Measurements from ENCODE around the gene CD81. TPM values are rescaled to one million over a fixed set of nuclear protein-coding genes. Genes with fewer than 3 reads are reported as not detected.

Gene CD81
- total RNA-seq, 2 experiments from 2014 or later = 181 to 183 TPM

DNA sequence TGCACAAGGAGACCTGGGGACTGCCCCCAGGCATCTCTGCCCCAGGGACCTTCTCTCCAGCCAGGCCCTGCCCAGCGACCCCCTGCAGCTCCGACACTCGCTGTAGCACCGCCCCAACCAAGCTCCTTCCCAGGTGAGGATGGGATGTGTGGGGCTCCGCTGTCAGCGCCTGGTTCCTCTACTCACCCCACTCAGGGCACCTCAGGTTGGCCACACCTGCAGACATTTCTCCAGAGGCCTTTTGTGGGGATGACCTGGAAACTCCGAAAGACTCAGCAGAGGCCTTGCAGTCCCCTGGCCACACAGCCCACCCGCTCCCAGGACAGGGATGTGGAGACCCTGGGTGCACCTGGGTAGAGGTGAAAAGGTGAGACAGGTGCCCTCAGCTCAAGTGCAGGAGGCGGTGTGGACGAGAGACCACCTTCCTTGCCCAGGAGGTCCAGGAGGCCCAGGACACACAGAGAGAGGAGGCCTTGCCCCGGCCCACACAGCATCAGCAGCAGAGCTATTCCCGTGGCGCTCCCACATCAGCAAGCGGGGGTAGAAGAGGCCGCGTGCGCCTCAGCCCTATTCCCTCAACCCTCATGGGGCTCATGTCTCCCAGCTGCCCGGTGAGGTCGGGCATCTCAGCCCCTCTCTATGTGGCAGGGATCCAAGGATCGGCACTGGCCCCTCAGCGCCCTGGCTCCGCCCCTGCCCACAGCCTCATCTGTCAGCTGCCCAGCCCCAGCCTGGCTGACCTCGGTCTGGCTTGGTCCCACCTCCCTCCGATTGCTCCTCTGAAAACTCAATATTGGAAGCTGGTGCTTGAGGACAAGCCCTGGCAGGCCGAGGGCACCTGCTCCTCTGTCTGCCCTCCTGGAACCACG is 46.3 kb downstream of the CD81 start:
- H3K4me1 ChIP-seq (ENCODE audit: insufficient read depth, low read length) = peaks cover 17% of the 10 kb centered on the region
- Mint-ChIP-seq H3K9me3 (no peaks in the 10 kb centered on the region), H3K27me3 (no peaks in the 10 kb centered on the region), H3K4me3 (no peak overlapping the region), H3K27ac (no peak overlapping the region), H3K36me3 (ENCODE audit: low read depth) (no peaks in the 10 kb centered on the region), H3K4me1 (ENCODE audit: low read depth) (no peaks in the 10 kb centered on the region)
- H3K27me3 ChIP-seq (ENCODE audit: control insufficient read depth in 1 of 2, insufficient read depth in 2 of 2, low read length in 2 of 2) = no peaks in the 10 kb centered on the region
- ChIA-PET CTCF (no interaction called here), POLR2A (no interaction called here)
- peaks cover 0 to 4% of the 10 kb centered on the region in 2 experiments for H3K9me3 ChIP-seq (ENCODE audit: control insufficient read depth in 1 of 2, insufficient read depth in 1 of 2, low read length in 2 of 2)
- TF ChIP-seq, protein P1, sequence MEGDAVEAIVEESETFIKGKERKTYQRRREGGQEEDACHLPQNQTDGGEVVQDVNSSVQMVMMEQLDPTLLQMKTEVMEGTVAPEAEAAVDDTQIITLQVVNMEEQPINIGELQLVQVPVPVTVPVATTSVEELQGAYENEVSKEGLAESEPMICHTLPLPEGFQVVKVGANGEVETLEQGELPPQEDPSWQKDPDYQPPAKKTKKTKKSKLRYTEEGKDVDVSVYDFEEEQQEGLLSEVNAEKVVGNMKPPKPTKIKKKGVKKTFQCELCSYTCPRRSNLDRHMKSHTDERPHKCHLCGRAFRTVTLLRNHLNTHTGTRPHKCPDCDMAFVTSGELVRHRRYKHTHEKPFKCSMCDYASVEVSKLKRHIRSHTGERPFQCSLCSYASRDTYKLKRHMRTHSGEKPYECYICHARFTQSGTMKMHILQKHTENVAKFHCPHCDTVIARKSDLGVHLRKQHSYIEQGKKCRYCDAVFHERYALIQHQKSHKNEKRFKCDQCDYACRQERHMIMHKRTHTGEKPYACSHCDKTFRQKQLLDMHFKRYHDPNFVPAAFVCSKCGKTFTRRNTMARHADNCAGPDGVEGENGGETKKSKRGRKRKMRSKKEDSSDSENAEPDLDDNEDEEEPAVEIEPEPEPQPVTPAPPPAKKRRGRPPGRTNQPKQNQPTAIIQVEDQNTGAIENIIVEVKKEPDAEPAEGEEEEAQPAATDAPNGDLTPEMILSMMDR (IDR thresholded peaks at IDR 0.05) = no peak
- ATAC-seq (ENCODE audit: poor library complexity) (no peak), DNase-seq (peak in 1 of 14 experiments; percentile 33)
- H3K36me3 ChIP-seq (ENCODE audit: insufficient read depth, low read length) = no peaks in the 10 kb centered on the region
- intact Hi-C loops (cut with DNase I, micrococcal nuclease) = no loop called here
- H3K27ac ChIP-seq (ENCODE audit: low read depth in 1 of 2, low read length in 2 of 2) = no peak overlapping the region
- no peak overlapping the region for H3K4me3 ChIP-seq (ENCODE audit: low read length)

DNA sequence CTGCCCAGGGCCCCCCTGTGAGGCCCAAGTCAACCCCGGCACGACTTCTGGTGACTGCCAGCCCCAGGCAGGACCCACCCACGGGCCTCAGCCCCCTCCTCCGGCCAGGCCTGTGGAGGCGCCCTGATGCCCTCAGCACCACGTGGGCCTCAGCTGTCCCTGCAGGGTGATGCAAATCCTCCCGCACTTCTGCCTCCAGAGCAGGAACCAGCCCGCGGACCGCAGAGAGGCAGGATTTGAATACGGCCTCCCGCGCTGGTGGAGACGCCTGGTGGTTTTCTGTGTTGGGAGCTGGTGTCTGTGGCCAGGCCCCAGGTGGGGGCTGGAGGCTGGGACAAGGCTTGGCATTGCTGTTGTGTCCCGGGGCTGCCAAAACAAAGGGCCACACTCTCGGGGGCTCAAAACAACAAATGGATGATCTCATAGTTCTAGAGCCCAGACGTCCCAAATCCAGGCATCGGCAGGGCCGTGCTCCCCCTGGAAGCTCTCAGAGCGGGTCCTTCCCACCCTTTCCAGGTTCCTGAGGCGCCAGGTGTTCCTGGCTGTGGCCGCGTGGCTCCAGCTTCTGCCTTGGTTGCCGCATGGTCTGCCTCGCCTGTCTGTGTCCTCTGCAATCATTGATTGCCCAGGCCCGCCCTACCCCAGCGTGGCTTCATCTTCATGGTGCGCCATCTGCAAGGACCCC is 47.8 kb downstream of the CD81 start:
- Histone ChIP-seq H3K27me3 (ENCODE audit: control insufficient read depth in 1 of 2, insufficient read depth in 2 of 2, low read length in 2 of 2) (no peaks in the 10 kb centered on the region), H3K4me1 (ENCODE audit: insufficient read depth, low read length) (peaks cover 14% of the 10 kb centered on the region), H3K9me3 (ENCODE audit: control insufficient read depth in 1 of 2, insufficient read depth in 1 of 2, low read length in 2 of 2) (peaks cover 0 to 4% of the 10 kb centered on the region in 2 experiments), H3K4me3 (ENCODE audit: low read length) (no peak overlapping the region), H3K27ac (ENCODE audit: low read depth in 1 of 2, low read length in 2 of 2) (no peak overlapping the region), H3K36me3 (ENCODE audit: insufficient read depth, low read length) (no peaks in the 10 kb centered on the region)
- intact Hi-C loops (cut with DNase I, micrococcal nuclease) = no loop called here
- TF ChIP-seq, protein P1 (IDR thresholded peaks at IDR 0.05) = no peak
- DNase-seq (no peak), ATAC-seq (ENCODE audit: poor library complexity) (no peak)
- Mint-ChIP-seq H3K27ac (no peak overlapping the region), H3K27me3 (no peaks in the 10 kb centered on the region), H3K9me3 (no peaks in the 10 kb centered on the region), H3K4me1 (ENCODE audit: low read depth) (no peaks in the 10 kb centered on the region), H3K4me3 (no peak overlapping the region), H3K36me3 (ENCODE audit: low read depth) (no peaks in the 10 kb centered on the region)
- CTCF ChIA-PET = interaction anchor here (4.3 kb wide), 1 partner anchor 107 kb away, joined by 46 read pairs; no protein-coding TSS in a partner anchor
- POLR2A ChIA-PET = interaction anchor here (1.0 kb wide), 1 partner anchor 460 kb away, joined by 3 read pairs; no protein-coding TSS in a partner anchor

DNA sequence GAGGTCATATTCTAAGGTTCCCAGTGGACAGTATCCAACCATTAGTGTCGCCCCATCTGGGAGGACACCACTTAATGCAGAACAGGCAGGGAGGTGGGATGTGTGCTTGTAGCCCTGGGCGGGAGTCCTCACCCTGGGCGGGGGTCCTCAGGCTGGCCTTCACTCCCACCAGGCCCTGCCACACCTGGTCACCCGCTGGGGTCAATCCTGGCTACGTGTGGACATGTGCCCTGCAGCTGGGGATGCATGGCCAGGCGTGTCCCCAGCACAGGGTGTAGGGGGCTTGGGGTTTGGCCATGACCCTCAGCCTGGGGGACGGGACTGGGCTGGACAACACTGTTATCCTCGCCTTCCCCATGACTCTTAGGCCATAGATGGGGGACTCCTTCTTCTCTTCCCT is 48.4 kb downstream of the CD81 start:
- Mint-ChIP-seq H3K4me3 (no peak overlapping the region), H3K27me3 (no peaks in the 10 kb centered on the region), H3K36me3 (ENCODE audit: low read depth) (no peaks in the 10 kb centered on the region), H3K4me1 (ENCODE audit: low read depth) (no peaks in the 10 kb centered on the region), H3K27ac (no peak overlapping the region), H3K9me3 (no peaks in the 10 kb centered on the region)
- DNase-seq = no peak
- peaks cover 0 to 4% of the 10 kb centered on the region in 2 experiments for H3K9me3 ChIP-seq (ENCODE audit: control insufficient read depth in 1 of 2, insufficient read depth in 1 of 2, low read length in 2 of 2)
- no peaks in the 10 kb centered on the region for H3K36me3 ChIP-seq (ENCODE audit: insufficient read depth, low read length)
- no peaks in the 10 kb centered on the region for H3K27me3 ChIP-seq (ENCODE audit: control insufficient read depth in 1 of 2, insufficient read depth in 2 of 2, low read length in 2 of 2)
- CTCF ChIA-PET = interaction anchor here (4.3 kb wide), 1 partner anchor 107 kb away, joined by 46 read pairs; no protein-coding TSS in a partner anchor
- H3K4me1 ChIP-seq (ENCODE audit: insufficient read depth, low read length) = peaks cover 8% of the 10 kb centered on the region
- no peak for ATAC-seq (ENCODE audit: poor library complexity)
- TF ChIP-seq, protein P1 (IDR thresholded peaks at IDR 0.05) = no peak
- POLR2A ChIA-PET = interaction anchor here (1.0 kb wide), 1 partner anchor 460 kb away, joined by 3 read pairs; no protein-coding TSS in a partner anchor
- H3K4me3 ChIP-seq (ENCODE audit: low read length) = no peak overlapping the region
- intact Hi-C loops (cut with DNase I, micrococcal nuclease) = no loop called here
- no peak overlapping the region for H3K27ac ChIP-seq (ENCODE audit: low read depth in 1 of 2, low read length in 2 of 2)
